HCEC 1CT (cell line): Measurements from ENCODE around the gene ZC3H13.

Experiments used
- DNase-seq: peaks from one replicate; pipeline ENCODE4 v3.0.0-alpha.2; 2017

The ZC3H13 gene, protein sequence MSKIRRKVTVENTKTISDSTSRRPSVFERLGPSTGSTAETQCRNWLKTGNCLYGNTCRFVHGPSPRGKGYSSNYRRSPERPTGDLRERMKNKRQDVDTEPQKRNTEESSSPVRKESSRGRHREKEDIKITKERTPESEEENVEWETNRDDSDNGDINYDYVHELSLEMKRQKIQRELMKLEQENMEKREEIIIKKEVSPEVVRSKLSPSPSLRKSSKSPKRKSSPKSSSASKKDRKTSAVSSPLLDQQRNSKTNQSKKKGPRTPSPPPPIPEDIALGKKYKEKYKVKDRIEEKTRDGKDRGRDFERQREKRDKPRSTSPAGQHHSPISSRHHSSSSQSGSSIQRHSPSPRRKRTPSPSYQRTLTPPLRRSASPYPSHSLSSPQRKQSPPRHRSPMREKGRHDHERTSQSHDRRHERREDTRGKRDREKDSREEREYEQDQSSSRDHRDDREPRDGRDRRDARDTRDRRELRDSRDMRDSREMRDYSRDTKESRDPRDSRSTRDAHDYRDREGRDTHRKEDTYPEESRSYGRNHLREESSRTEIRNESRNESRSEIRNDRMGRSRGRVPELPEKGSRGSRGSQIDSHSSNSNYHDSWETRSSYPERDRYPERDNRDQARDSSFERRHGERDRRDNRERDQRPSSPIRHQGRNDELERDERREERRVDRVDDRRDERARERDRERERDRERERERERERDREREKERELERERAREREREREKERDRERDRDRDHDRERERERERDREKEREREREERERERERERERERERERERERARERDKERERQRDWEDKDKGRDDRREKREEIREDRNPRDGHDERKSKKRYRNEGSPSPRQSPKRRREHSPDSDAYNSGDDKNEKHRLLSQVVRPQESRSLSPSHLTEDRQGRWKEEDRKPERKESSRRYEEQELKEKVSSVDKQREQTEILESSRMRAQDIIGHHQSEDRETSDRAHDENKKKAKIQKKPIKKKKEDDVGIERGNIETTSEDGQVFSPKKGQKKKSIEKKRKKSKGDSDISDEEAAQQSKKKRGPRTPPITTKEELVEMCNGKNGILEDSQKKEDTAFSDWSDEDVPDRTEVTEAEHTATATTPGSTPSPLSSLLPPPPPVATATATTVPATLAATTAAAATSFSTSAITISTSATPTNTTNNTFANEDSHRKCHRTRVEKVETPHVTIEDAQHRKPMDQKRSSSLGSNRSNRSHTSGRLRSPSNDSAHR (N-terminal part only)

DNA sequence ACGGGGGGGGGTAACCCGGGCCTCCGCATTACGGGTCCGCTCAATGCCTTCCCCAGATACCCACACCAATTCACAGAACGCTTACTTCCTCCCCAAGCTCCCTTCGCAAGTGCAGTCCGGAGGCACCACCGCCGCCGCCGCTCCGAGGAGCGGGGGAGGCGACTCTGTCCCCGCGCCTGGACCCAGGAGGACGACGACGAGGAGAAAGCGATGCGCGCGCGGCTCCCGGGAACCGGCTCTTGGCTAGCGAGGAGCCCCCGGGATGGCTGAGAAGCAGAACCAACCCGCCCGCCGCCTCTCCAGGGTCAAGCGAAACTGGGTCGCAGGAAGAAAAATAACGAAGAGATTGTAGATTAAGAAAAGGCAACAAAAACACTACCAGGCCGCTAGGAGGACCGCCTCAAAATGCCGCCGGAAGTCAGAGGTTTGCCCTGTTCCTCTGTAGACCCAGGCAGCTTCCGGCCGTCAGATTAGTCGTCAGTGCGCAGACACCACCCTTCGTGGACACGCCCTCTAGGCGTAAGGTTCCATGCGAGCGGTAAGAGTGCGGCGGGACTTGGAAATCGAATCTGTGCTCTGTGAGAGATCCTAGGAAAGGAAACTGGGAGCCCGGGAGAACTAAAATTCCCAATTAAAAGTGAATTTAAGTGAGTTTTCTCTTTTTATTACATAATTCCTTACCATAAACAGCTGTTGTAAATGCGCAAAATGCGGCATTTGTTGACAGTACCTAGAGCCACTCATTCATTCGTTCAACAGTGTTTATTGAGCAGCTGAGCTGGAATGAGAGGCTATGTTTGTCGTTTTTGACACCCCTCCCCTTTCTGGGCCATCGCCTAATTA is at the start of gene ZC3H13:
Gene ZC3H13, minus strand, starts transcription at position 428 of the 843 bp plus-strand sequence. CDS start 7,239 bp downstream, outside the sequence.
- DNase-seq: peak; percentile 96

DNA sequence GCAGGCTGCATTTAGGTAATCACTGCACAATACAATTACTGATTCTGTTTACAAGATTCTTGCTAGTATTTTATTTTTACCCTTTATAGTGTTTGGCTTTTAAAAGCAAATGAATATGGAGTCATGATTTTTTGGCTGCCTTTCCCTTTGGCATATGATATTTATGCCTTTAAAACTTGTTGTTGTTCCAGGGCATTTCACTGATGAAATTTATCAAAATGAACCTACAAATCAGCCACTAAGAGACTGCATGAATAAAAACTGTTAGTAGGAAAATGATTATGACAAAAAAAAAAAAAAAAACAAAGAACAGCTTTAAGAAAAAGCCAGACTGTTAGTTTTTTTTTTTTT is 49.7 kb upstream of the ZC3H13 start:
- DNase-seq: no peak

DNA sequence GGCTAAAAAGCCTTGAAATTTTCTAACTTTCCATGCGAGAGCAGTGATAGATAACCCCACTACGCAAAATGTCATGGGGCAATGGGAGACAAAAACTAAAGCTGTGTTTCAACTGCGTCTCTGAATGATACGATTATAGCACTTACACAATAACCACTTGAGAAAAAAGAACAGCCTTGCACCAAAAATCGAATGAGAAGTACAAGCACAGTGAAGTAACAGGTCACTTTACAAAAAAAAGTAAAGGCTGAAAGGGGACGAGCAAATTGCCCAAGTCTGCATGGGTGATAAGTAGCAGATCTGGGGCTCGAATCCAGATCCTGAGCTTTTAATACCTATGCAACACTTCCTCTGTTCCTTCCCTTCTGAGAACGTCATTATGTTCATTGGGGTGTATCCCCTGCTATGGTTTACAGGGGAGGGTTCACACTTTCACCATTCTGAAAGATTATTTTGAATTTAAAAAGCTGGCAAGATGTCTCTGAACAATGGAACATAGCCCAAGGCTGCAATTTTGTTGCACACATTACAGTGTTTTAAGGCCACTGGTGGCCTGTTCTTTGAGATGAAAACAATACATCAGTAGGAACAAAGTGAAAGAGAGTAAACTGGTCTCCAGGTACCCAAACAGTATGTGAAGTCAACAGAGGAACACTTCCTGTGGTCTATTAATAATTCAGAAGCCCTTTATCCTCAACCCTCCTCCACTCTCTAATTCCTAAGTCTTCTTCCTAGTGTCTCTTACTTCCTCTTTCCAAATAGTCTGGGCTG is 49.1 kb upstream of the ZC3H13 start:
- DNase-seq: no peak

DNA sequence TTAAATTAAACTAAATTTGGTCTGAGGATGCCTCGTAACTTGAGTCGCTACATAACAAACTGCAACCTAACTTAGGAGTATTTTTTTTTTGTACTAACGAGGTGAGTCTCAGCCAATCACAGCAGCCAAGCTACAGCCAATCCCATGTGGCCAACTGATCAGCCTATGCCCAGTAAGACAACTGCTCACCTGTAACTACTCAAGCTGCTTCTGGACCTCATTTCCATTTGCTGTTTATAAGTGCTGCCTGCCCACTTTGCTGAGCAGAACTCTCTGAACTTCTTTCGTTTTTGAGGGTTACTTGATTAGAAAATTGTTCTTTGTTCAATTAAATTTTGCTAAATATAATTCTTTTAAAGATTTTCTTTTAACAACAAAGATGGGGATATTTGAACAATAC is 48.5 kb upstream of the ZC3H13 start:
- DNase-seq: no peak

DNA sequence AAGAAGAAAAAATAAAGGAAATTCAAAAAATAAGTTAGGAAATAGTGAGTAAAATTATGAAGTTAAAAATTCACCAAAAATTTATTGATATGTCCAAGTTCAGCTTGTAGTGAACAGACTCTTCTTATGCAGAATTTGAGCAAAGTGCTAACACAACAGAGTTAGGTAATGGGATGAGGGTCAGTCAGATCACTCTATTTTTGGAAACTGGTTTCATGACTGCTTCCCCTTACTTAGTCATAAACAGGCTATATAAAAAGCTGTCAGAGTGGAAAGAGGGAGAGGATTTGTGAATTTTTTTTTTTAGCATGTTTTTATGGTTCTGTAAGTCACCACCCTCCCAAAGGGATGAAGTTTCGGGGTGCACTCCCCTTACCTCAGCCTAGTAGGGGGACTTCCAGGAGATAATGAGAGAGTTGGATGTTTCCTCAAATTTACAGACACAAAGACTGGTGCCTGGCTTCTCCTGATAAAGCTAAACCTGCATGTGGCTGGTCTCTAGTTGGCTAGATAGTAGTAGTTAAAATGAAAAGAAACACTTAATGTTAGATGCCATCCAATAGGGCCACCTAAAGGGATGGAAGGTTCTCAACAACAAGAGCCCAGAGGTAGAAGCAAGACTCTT is 47.8 kb upstream of the ZC3H13 start:
- DNase-seq: peak; percentile 42

DNA sequence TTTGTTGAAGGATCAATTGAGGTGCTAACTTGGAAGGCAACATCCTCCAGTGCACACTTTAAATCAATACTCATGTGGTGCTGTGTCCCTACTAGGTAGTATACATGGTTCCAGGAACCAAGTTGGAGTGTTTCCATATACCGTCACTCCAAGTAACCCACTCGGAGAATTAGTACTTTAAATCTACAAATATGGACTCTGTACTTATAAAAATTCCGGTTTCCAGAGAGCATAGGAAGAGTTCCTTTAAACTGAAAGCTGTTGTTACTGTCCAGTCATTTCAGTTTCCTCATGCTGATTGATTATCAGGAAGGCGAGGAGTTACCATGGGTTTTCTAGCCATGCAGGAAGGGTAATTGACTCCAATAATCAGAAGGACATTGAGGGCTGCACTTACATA is 45.1 kb upstream of the ZC3H13 start:
- no peak for DNase-seq

DNA sequence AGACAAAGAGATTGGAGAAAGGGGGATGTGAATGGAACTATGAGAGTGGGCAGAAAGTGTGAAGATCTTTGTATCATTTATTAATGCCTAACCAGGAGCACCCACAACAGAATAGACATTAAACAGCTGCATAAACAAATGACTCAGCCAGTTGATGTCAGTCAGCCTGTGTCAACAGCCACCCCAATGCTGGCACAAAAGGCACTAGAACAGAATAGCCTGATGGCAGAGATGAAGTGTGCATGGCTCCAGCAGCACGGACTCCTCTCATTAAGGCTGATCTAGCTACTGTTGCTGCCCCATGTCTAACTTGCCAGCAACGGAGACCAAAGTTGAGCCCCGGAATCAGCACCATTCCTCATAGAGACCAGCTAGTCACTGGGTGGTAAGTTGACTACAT is 44.5 kb upstream of the ZC3H13 start:
- no peak for DNase-seq

DNA sequence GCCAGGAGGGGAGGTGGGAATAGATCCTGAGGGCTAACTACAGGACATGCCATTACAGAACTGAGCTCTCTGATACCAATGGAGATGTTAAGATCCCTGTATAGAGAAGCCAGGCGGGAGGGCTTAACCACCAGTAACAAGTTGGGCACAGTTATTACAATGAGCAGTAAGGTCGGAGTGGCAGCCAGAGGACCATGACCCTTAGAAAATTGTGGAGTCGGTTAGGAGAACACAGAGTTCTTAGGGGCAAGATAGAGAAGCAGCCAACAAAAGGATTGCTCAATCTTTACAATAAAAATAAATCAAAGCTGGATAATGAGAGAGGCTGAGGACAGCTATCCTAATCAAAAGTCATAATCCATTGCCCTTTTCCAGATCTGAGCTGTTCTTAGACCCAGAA is 41.9 kb upstream of the ZC3H13 start:
- DNase-seq: no peak

DNA sequence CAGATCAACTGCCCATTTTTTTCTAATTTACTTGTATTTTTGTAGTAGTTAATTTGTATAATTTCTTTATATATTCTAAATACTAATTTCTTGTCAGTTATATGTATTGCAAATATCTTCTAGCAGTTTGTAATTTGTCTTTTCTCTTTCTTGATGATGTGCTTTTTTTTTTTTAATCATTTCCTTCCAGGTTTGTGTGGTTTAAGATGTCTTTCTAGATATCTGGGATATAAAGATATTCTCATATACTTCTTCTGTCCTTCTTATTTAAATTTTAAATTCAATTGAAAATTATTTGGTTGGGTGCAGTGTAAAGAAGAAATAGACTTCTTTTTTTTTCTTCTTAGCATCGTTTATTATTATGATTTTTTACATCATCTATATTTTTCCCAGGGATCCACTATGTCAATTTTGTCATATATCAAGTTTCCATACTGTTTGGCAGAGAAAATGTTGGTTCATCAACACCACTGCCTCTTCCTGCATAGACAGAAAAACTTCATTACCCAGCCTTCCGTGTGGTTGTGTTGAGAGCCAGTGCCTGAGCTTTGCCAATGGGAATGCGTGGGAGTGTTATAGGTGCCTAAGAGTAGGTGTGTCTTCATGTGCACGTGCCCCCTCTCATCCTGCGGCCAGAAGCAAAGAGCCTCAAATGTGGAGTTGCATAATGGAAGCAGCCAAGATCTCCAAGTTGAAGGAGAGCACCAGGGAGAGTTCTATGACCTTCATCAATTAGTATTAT is 36.4 kb upstream of the ZC3H13 start:
- no peak for DNase-seq

DNA sequence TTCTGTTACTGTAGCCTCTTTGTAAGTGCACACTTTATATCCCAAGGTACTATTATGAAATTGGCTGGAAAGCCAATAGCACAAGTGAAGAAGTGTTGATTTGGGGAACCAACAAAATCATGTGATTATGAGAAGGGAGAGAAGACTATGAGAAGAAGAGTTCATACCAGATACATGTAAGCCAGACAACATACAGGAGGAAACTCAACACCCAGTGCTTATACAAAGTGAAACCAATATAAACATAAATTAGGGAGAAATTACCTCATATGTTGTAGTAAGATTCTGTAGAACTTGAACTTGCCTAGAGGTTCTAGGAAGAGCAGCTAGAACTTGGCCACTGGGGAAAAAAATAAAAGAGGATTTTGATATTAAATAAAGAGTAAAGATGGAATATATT is 34.9 kb upstream of the ZC3H13 start:
- no peak for DNase-seq

DNA sequence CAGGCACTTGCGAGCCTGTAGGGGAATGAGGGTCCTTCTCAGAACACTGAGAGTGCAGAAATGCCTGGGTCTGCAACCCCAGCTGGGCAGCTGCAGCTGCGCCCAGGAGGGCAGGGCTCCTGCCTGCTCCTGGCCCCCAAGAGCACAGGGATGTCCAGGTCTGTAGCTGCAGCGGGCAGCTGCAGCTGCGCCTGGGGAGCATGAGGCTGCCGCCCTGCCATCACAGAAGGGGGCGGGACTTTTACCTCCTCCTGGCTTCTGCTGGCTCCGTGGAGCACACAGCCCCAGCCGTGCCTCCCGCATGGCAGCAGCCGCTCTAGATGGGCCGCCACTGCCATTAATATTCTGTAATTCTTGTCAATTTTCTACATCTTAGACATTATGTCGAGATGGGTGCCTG is 34.4 kb upstream of the ZC3H13 start:
- no peak for DNase-seq

DNA sequence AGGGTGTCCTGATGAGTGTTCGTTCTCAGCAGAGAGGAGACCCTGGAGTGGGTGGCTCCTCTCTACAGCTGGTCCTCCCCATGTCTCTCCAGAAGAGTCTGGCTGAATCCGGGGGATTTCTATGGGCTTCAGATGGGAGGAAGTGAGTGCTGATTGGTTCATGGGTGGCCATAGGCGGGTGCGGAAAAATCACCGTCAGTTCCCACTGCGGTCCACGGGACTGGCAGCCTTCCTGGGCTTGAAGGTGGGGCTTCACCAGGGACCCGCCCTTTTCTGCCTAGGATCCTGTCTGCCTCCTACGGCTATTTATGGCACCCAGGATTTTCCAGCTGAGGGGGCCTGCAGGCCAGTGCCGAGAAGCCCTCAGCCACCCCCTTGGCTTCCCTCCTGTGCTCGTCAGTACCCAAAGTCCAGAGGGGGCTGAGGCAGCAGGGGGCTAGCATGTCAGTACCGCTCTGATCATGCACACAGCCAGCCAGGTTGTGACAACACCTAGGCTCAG is 33.9 kb upstream of the ZC3H13 start:
- no peak for DNase-seq

DNA sequence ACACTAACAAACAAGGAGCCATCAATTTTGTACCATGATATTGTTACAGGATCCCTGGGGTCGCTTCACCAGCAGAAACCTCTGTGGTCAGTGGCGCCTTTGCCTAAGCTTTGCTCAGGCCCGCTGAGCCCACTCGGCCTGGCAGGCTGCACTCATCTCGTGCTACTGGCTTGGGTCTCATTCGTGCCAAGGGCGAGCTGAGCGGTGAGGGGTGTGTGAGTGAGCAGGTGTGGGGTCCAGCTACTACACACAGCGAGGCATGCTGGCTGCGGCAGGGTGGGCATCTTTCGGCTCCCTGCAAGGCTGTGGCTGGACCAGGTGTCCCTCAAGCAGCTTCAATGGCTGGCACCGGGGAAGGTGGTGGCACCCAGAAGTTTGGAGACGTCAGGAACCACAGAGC is 33.2 kb upstream of the ZC3H13 start:
- DNase-seq: no peak

DNA sequence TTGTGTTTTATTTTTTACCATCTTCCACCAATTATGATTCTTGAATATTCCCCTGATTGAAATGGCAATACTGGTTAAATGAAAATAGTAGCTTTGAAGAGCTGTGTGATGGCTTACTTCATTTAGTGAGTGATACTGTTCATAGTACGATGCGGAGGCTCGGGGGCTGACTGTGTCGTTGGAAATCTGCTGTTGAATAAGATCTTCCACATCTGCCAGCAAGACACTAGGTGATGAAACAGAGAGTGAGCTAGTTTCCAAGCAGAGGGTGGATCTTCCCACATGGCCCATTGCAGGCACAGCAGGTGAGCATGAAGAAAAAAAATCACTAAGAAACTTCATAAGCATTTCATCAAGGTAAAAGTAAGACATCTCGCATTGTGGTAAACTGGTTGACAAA is 29.8 kb upstream of the ZC3H13 start:
- no peak for DNase-seq

DNA sequence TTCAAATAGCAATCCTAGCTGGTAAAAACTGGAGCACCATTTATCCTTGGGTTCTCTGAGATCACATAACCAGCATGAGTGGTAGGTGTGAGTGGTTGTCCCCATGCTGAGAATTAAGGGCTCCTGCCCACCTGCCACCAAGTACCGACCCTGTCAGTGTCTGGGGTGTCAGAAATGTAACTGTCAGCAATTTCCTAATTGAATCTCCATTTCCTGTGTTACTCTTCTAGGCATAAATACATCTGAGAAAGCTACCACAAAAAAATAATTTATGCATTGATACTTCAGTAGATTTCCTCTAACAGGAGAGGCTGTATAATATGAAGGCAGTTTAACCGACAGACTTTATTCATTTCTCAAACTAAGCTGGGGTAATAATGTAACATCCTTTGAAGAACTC is 27.2 kb upstream of the ZC3H13 start:
- DNase-seq: no peak

DNA sequence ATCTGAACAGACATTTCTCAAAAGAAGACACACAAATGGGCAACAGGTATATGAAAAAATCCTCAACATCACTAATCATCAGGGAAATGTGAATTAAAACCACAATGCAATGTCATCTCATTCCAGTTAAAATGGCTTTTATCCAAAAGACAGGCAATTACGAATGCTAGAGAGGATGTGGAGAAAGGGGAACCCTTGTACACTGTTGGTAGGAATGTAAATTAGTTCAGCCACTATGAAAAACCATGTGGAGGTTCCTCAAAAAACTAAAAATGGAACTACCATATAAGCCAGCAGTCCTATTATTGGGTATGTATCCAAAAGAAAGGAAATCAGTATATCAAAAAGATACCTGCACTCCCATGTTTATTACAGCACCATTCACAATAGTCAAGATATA is 24.7 kb upstream of the ZC3H13 start:
- DNase-seq: no peak

DNA sequence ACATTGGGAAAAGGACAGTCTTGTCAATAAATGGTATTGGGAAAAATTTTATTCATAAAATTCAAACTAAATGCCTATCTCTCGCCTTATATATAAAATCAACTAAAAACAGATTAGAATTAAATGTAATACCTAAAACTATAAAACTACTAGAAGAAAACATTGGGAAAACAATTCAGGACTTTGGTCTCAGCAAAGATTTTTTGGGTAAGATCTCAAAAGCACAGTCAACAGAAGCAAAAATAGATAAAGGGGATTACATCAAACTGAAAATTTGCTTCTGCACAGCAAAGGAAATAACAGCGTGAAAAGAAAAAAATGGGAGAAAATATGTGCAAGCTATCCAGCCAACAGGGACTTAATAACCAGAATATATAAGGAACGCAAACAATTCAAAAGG is 24.3 kb upstream of the ZC3H13 start:
- DNase-seq: no peak

DNA sequence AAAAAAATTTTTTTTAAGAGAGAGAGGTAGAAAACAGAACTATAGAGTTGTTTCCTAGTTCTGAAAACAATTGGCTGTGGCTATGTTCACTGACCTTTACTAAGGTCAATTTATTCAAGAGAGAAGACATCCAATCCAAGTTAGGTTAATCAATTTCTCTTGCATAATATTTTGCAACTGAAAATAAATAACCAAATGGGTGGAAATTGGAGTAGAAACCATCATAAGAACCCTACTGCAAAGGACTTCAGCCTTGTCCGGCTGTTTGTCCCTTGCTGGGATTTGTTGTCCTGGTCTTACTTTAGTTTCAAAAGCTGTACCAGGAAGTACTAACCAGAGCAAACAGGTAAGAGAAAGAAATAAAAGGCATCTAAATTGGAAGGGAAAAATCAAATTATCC is 23.3 kb upstream of the ZC3H13 start:
- no peak for DNase-seq

DNA sequence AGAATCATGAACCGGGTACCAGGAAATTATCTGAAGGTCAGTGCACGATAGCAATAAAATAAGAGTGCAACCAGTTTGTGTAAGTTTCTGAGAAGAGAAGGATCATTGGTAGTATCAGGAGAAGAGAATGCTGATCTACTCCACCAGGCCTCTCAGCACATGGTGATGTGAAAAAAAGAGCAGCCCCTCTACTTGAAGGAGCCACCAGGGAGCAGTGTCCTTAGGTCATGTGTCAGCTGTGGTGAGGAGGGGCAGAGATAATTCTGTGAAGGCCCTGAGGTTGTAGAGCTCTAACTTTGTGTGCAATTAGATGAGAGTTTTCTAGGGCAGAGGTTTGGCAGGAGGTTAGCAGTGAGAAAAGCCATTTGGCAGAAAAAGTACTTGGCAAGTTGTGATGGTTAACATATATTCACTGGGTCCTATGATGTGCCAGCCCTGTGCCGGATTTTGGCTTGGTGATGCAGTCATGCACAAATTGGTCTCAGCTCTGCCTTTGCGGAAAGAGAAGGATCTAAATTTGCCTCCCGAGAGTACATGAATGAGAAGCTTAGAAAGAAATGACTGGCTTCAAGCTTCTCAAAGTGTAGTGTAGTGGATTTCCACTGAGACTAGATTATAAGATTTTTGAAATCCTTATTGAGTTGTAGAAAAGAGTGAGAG is 19.2 kb upstream of the ZC3H13 start:
- no peak for DNase-seq

DNA sequence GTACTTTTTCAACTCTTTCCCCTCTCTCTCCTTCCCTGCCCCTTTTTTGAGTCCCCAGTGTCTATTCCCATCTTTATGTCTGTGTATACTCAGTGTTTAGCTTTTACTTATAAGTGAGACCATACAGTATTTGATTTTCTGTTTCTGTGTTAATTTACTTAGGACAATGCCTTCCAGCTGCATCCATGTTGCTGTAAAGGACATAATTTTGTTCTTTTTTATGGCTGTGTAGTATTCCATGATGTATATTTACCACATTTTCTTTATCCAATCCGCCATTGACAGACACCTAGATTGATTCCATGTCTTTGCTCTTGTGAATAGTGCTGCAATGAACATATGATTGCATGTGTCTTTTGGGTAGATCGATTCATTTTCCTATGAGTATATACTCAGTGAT is 10.7 kb upstream of the ZC3H13 start:
- DNase-seq: no peak
